HepG2 (cell line): ENCODE results near the gene DOCK1. TPM values are rescaled to one million over a fixed set of nuclear protein-coding genes. Genes with fewer than 3 reads are reported as not detected.

Experiments
- ATAC-seq: fragments of 200-7000 bp; cut with Tn5 transposase; 3 replicates; pipeline ENCODE4 v1.9.1; 2020; ENCODE audit warnings: mild to moderate bottlenecking, moderate library complexity
- BruUV-seq: library from RNA; stranded (reverse); fragments of 400-500 nt; replicated peaks from 2 replicates; lab custom pipeline; 2021; lab: Mats Ljungman, UMichigan
- CTCF ChIA-PET: fragments of 300-600 bp; formaldehyde crosslinking; extraction: SDS; loops from one replicate; lab custom pipeline; 2021; ENCODE audit warnings: low total read pairs, inconsistent platforms, low intra/inter-chr PET ratio; lab: Yijun Ruan, JAX
- POLR2A ChIA-PET: fragments of 350-600 bp; sonication (Branson Sonifier 250); formaldehyde crosslinking; loops from one replicate; lab custom pipeline; 2020; ENCODE audit warnings: antibody characterized with exemption, inconsistent platforms; lab: Yijun Ruan, JAX
- DNase-seq: peaks from one replicate; pipeline ENCODE4 v3.0.0-alpha.2; 2015; ENCODE audit warnings: low spot score
- FAIRE-seq: peaks from 3 replicates; lab custom pipeline; 2011; peaks lifted over from hg19 to GRCh38; lab: Jason Lieb, UNC
- H2AFZ ChIP-seq: one replicate; pipeline ENCODE4 v1.6.1; 2011; ENCODE audit warnings: low read length, inconsistent platforms
- H3K27ac ChIP-seq: fragments of 300-600 bp; 3 replicates; pipeline ENCODE4 v1.8.0; 2011; ENCODE audit warnings: mixed run types, mild to moderate bottlenecking, mixed read lengths, low read length, inconsistent platforms; ENCODE audit not compliant: insufficient read depth; ENCODE audit errors: extremely low read length
- H3K27me3 ChIP-seq, 2 experiments: fragments of 200-600 bp in 1 of 2; 2 replicates in 1 of 2; 3 replicates in 1 of 2; pipeline versions ENCODE4 v1.6.0 to v1.8.0; 2011; ENCODE audit warnings: low read length in 2 of 2, mild to moderate bottlenecking in 2 of 2, moderate library complexity in 2 of 2, inconsistent platforms in 1 of 2; ENCODE audit not compliant: insufficient read depth in 2 of 2, control insufficient read depth in 1 of 2
- H3K36me3 ChIP-seq, 2 experiments: fragments of 200-600 bp in 1 of 2; replicated peaks in 1 of 2; 2 replicates in 1 of 2; 3 replicates in 1 of 2; pipeline versions ENCODE4 v1.5.1 to v1.8.0; 2011; ENCODE audit warnings: low read length in 2 of 2, inconsistent platforms in 1 of 2; ENCODE audit not compliant: insufficient read depth in 2 of 2, control insufficient read depth in 1 of 2
- H3K4me1 ChIP-seq: 2 replicates; pipeline ENCODE4 v1.5.1; 2012; ENCODE audit warnings: low read length, inconsistent platforms; ENCODE audit not compliant: insufficient read depth
- H3K4me2 ChIP-seq: 2 replicates; pipeline ENCODE4 v1.6.0; 2011; ENCODE audit warnings: low read depth, low read length, inconsistent platforms
- H3K4me3 ChIP-seq, 3 experiments: fragments of 200-600 bp in 1 of 3; sonication (generic), shearing (Covaris generic) in 1 of 3; replicated peaks in 1 of 3; 2 replicates each; pipeline ENCODE4 v1.5.1; 2011 to 2016; ENCODE audit warnings: low read length in 3 of 3, inconsistent platforms in 2 of 3, low read depth in 2 of 3, mild to moderate bottlenecking in 2 of 3, control low read depth in 1 of 3, mixed read lengths in 1 of 3; ENCODE audit not compliant: insufficient read depth in 1 of 3
- H3K79me2 ChIP-seq: one replicate; pipeline ENCODE4 v1.6.1; 2011; ENCODE audit warnings: low read length, inconsistent platforms; ENCODE audit not compliant: insufficient read depth
- H3K9ac ChIP-seq: 2 replicates; pipeline ENCODE4 v1.6.0; 2011; ENCODE audit warnings: mild to moderate bottlenecking, low read depth, low read length, inconsistent platforms; ENCODE audit not compliant: insufficient read depth
- H3K9me3 ChIP-seq: 2 replicates; pipeline ENCODE4 v1.5.1; 2012; ENCODE audit warnings: mild to moderate bottlenecking, low read length
- H4K20me1 ChIP-seq: 2 replicates; pipeline ENCODE4 v1.6.0; 2011; ENCODE audit warnings: inconsistent platforms, mild to moderate bottlenecking, low read length, moderate library complexity; ENCODE audit not compliant: insufficient read depth
- ATF7 ChIP-seq, 2 experiments: fragments of 450-650 bp in 1 of 2; sonication (generic) in 1 of 2; formaldehyde crosslinking in 1 of 2; IDR thresholded peaks; 2 replicates each; pipeline versions ENCODE4 v1.4.0 to v1.6.1; 2016 to 2020; ENCODE audit warnings: antibody characterized with exemption in 1 of 2, mild to moderate bottlenecking in 1 of 2, missing genetic modification reagents in 1 of 2
- CHCHD3 ChIP-seq: sonication (generic); formaldehyde crosslinking; IDR thresholded peaks from 2 replicates; pipeline ENCODE4 v1.8.0; 2022; ENCODE audit warnings: mild to moderate bottlenecking, missing genetic modification reagents, moderate library complexity
- PCBP2 ChIP-seq: fragments of 200-400 bp; formaldehyde crosslinking; optimal IDR thresholded peaks from 2 replicates; pipeline ENCODE3; 2018; ENCODE audit warnings: low read length, low read depth; ENCODE audit not compliant: poor library complexity, severe bottlenecking
- RAD21 ChIP-seq: fragments of 450-650 bp; formaldehyde crosslinking; IDR thresholded peaks from 2 replicates; pipeline ENCODE4 v1.5.0; 2020; ENCODE audit warnings: mild to moderate bottlenecking
- SRSF1 ChIP-seq: fragments of 200-400 bp; formaldehyde crosslinking; optimal IDR thresholded peaks from 2 replicates; pipeline ENCODE3; 2017; ENCODE audit warnings: mild to moderate bottlenecking, low read depth, low read length, moderate library complexity
- ZKSCAN5 ChIP-seq: sonication (generic); formaldehyde crosslinking; IDR thresholded peaks from 2 replicates; pipeline ENCODE4 v1.5.1; 2020; ENCODE audit warnings: mild to moderate bottlenecking, missing genetic modification reagents
- ZSCAN22 ChIP-seq: sonication (generic); formaldehyde crosslinking; IDR thresholded peaks from 2 replicates; pipeline ENCODE4 v1.4.0; 2020; ENCODE audit warnings: mild to moderate bottlenecking, missing genetic modification reagents
- WGBS: methylation state at CpG from one replicate; pipeline ENCODE4 v1.1.6; 2017; ENCODE audit warnings: low lambda C conversion rate; 5-methylcytosine and 5-hydroxymethylcytosine counted together
- in situ Hi-C: cut with HindIII; loops from 2 replicates; pipeline ENCODE4 v1.10.0; 2017; ENCODE audit warnings: low pct_unique_long_range_greater_than_20kb; ENCODE audit not compliant: extremely low pct_ligation_motif_present
- intact Hi-C: fragments of 100-400 bp; cut with micrococcal nuclease; formaldehyde crosslinking; loops from one replicate; pipeline ENCODE4 v1.10.0; 2022; ENCODE audit not compliant: unreplicated experiment
- polyA plus RNA-seq, 8 experiments: library from polyadenylated mRNA; depleted of rRNA in 3 of 8; stranded (reverse) in 7 of 8; unstranded in 1 of 8; fragments of >200 nt; fragmentation: Illumina TruSeq in 4 of 8; extraction: Trizol in 4 of 8; gene quantifications; 2 replicates each; pipeline versions ENCODE4 v1.2.1 to v1.2.3, GENCODE V29; 2011 to 2016; ENCODE audit warnings: low read depth in 4 of 8, missing spikeins in 1 of 8, mixed read lengths in 1 of 8; ENCODE audit not compliant: insufficient read depth in 1 of 8
- total RNA-seq, 5 experiments: library from RNA; depleted of rRNA; stranded (reverse); fragments of >200 nt; fragmentation: Illumina TruSeq; extraction: Trizol; gene quantifications; 2 replicates each; pipeline ENCODE4 v1.2.3, GENCODE V29; 2016; ENCODE audit warnings: low read depth in 1 of 5

Gene DOCK1
- total and polyA plus RNA-seq, 2 of the 13 experiments (the other 11 are each of a cell fraction or from before 2014, with no cell fraction given), result 8.3 to 25.5 TPM

DNA sequence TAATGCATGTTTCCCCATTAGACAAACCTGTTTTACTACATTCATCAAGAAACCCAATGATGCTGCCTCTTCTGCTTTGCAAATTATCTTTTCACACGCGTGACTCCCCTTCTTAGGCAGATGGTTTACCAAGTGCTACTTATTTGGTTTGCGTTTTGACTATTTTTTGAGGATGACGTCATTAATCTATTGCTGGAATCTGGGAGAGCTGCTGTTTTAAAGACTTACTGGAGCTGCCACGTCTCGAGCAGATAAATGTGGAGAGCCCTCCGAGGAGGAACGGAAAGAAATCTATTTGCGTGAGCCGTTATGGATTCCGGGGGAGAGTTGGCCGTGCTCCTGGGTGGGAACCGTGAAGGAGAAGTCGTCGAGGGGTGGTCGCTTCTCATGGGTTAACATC, 271.4 kb downstream of the DOCK1 start:
- Histone ChIP-seq H3K4me2 (no peak overlapping the region), H3K9me3 (no peaks in the 10 kb centered on the region), H3K27ac (no peak overlapping the region), H3K79me2 (no peaks in the 10 kb centered on the region), H3K9ac (no peak overlapping the region), H3K36me3 (no peaks in the 10 kb centered on the region; a peak in 3 of 5 replicates), H3K27me3 (no peaks in the 10 kb centered on the region), H2AFZ (no peak overlapping the region), H3K4me3 (no peak overlapping the region), H4K20me1 (no peaks in the 10 kb centered on the region), H3K4me1 (no peaks in the 10 kb centered on the region)
- intact Hi-C loops (no loop called here), in situ Hi-C loops (no loop called here)
- peak; percentile 59 for TF ChIP-seq ATF7 (IDR thresholded peaks at IDR 0.05)
- TF ChIP-seq ATF7 (CRISPR knock-in tag; IDR thresholded peaks at IDR 0.05), result no peak
- TF ChIP-seq RAD21, result no peak
- DNase-seq (no peak), FAIRE-seq (no peak), ATAC-seq (no peak)
- WGBS, result 93% methylated on average over 16 of the region's 16 CpGs
- POLR2A ChIA-PET, result no interaction called here
- no TSS peak for BruUV-seq
- CTCF ChIA-PET, result no interaction called here

DNA sequence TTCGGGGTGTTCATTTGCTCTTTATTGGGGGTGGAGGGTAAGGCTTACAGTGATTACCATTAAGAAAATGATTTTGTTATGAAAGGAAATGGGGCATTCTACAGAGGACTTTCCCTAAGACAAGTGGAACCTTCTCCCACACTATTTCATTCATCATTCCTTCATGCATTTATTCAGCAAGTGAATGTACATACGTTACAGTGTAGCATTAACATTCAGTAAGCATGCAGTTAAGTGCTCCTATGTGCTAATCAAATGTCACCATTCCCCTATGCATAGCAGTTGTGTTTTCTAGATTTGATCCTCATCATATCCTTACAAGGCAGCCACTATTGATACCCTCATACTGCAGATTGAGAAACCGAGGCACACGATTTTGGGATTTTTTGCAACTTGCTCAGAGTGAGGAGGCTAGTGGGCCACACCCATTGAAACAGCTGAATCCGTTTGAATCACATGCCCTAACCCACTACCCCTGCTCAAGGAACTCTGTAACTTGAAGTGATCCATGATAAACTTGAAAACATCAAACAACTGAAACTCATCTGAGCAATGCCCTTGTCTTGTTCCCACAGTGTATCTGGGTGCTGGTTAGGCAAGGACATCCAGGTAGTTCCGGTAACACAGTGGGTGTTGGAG, 274.5 kb downstream of the DOCK1 start:
- no peaks in the 10 kb centered on the region for H3K79me2 ChIP-seq
- H3K4me1 ChIP-seq, result no peaks in the 10 kb centered on the region
- no peak overlapping the region for H3K4me3 ChIP-seq
- no peak for TF ChIP-seq PCBP2
- TF ChIP-seq ZKSCAN5 (CRISPR knock-in tag), result no peak
- no peak for TF ChIP-seq CHCHD3 (CRISPR knock-in tag)
- TF ChIP-seq SRSF1, result no peak
- no peak for TF ChIP-seq ZSCAN22 (CRISPR knock-in tag)
- H3K4me2 ChIP-seq, result no peak overlapping the region
- WGBS, result 92% methylated on average over 6 of the region's 6 CpGs
- no peaks in the 10 kb centered on the region; a peak in 3 of 5 replicates for H3K36me3 ChIP-seq
- H3K9me3 ChIP-seq, result no peaks in the 10 kb centered on the region
- H3K9ac ChIP-seq, result no peak overlapping the region
- intact Hi-C loops (no loop called here), in situ Hi-C loops (no loop called here)
- H2AFZ ChIP-seq, result no peak overlapping the region
- ChIA-PET POLR2A (no interaction called here), CTCF (no interaction called here)
- no TSS peak for BruUV-seq
- H3K27ac ChIP-seq, result no peak overlapping the region
- H4K20me1 ChIP-seq, result no peaks in the 10 kb centered on the region
- no peak for FAIRE-seq
- DNase-seq, result no peak
- no peaks in the 10 kb centered on the region for H3K27me3 ChIP-seq
- ATAC-seq, result no peak
